Fibroblast of villous mesenchyme (primary cell): ENCODE data around the gene TICAM2. TPM values are rescaled to one million over a fixed set of nuclear protein-coding genes. Genes with fewer than 3 reads are reported as not detected.

Experiments
- DNase-seq: peaks from one replicate; pipeline ENCODE4 v3.0.0-alpha.2; 2010; ENCODE audit warnings: low read depth
- H3K4me3 ChIP-seq: 2 replicates; pipeline ENCODE4 v1.5.1; 2011; ENCODE audit warnings: low read depth, mild to moderate bottlenecking, low read length
- CTCF ChIP-seq: IDR thresholded peaks from 2 replicates; pipeline ENCODE4 v1.5.1; 2012; ENCODE audit warnings: low read depth, mild to moderate bottlenecking, low read length; ENCODE audit not compliant: insufficient read depth
- total RNA-seq: library from RNA; depleted of rRNA; stranded (reverse); fragments of >200 nt; gene quantifications from 2 replicates; pipeline ENCODE4 v1.2.3, GENCODE V29; 2012

TICAM2 gene
- total RNA-seq, 1 donor = 6.9 TPM

- TF ChIP-seq CTCF = no peak
- no peak for DNase-seq
- no peak overlapping the region for H3K4me3 ChIP-seq
These were observed 70.4 kb downstream of the TICAM2 start for GRCh38 chr5:115531787-115532367.

- no peak overlapping the region for H3K4me3 ChIP-seq
- DNase-seq = no peak
- TF ChIP-seq CTCF = no peak
These were observed 70.9 kb downstream of the TICAM2 start for GRCh38 chr5:115531380-115531779.

GRCh38 chr5:115530426-115530825, 71.9 kb downstream of the TICAM2 start:
- H3K4me3 ChIP-seq = no peak overlapping the region
- TF ChIP-seq CTCF = no peak
- no peak for DNase-seq

Other genes starting within 250 kb of the TICAM2 start
- 11.3 and 17.3 TPM in 2 replicates for gene FEM1C, start 57.7 kb downstream of the TICAM2 start, total RNA-seq
- 134 and 234 TPM in 2 replicates for gene TMED7, start 23.6 kb upstream of the TICAM2 start, total RNA-seq
- 0.32 and 2.6 TPM in 2 replicates for gene CDO1, start 214.2 kb upstream of the TICAM2 start, total RNA-seq
- gene ATG12, start 239.1 kb upstream of the TICAM2 start, total RNA-seq = 64.7 and 65.6 TPM in 2 replicates
- gene AP3S1, start 239.5 kb upstream of the TICAM2 start, total RNA-seq = 86.7 and 126 TPM in 2 replicates